BLaER1 treated with 17β-estradiol and CSF1 and Interleukin-3, amounts not matched to agents 10 nM and 100 nM (cell line): Measurements from ENCODE around the gene ADGRL3.

Source experiments
- H3K27ac ChIP-seq, 11 experiments: shearing (Covaris generic); formaldehyde crosslinking; 2 replicates each; pipeline ENCODE4 v1.8.1; 2022
- H3K27me3 ChIP-seq, 11 experiments: shearing (Covaris generic); formaldehyde crosslinking; 2 replicates each; pipeline ENCODE4 v1.8.1; 2022
- H3K36me3 ChIP-seq, 11 experiments: shearing (Covaris generic); formaldehyde crosslinking; 2 replicates each; pipeline ENCODE4 v1.8.1; 2022
- H3K4me1 ChIP-seq, 10 experiments: shearing (Covaris generic); formaldehyde crosslinking; 2 replicates each; pipeline ENCODE4 v1.8.1; 2022
- H3K4me2 ChIP-seq, 11 experiments: shearing (Covaris generic); formaldehyde crosslinking; 2 replicates each; pipeline ENCODE4 v1.8.1; 2022
- H3K4me3 ChIP-seq, 10 experiments: shearing (Covaris generic); formaldehyde crosslinking; 2 replicates each; pipeline ENCODE4 v1.8.1; 2022
- H3K9ac ChIP-seq, 11 experiments: shearing (Covaris generic); formaldehyde crosslinking; 2 replicates each; pipeline ENCODE4 v1.8.1; 2022
- H3K9me3 ChIP-seq, 11 experiments: shearing (Covaris generic); formaldehyde crosslinking; replicated peaks in 1 of 11; 2 replicates each; pipeline ENCODE4 v1.8.1; 2022
- H4K20me1 ChIP-seq, 11 experiments: shearing (Covaris generic); formaldehyde crosslinking; 2 replicates each; pipeline ENCODE4 v1.8.1; 2022
- Cebpa-rat ChIP-seq, 11 experiments: shearing (Covaris generic); IDR thresholded peaks; 2 replicates each; pipeline ENCODE4 v1.8.1; 2022

ADGRL3 gene

DNA sequence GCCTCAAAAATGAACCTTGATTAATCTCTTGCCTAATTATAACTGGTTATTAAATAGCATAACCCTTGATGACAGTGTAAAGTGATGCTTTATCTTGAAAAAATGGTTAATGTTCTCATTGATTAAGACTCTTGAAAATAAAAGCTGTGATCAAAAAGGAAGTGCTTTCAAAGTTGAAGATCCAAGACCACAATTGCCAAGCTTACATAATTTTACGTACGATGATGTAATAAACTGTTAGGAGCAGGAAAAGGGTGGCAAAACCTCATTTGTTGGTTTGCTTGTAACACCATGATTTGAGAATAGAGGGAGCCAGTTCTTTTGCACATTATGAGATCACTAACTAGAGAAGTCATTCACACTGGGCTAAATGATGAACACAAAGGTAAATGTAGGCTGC lies 322.2 kb downstream of the ADGRL3 start:
- Histone ChIP-seq H4K20me1 (no peaks in the 10 kb centered on the region), H3K27me3 (no peaks in the 10 kb centered on the region), H3K9ac (no peak overlapping the region), H3K27ac (no peak overlapping the region), H3K4me2 (no peak overlapping the region; a peak in 1 of 22 replicates), H3K4me1 (peaks cover 0 to 5% (median 0%) of the 10 kb centered on the region in 10 experiments; a peak in 1 of 20 replicates), H3K4me3 (no peak overlapping the region), H3K9me3 (no peaks in the 10 kb centered on the region), H3K36me3 (no peaks in the 10 kb centered on the region)
- TF ChIP-seq Cebpa-rat (IDR thresholded peaks at IDR 0.05), result no peak

GRCh38 chr4:61527888-61528287 lies 327.8 kb downstream of the ADGRL3 start:
- Histone ChIP-seq H4K20me1 (no peaks in the 10 kb centered on the region), H3K4me1 (peaks cover 0 to 6% (median 0%) of the 10 kb centered on the region in 10 experiments; a peak in 1 of 20 replicates), H3K36me3 (no peaks in the 10 kb centered on the region), H3K4me2 (no peak overlapping the region), H3K4me3 (no peak overlapping the region), H3K9ac (no peak overlapping the region), H3K27me3 (no peaks in the 10 kb centered on the region), H3K9me3 (0 out of 22 replicates have a peak, but pooled peaks cover 0 to 7% (median 0%) of the 10 kb centered on the region in 11 experiments), H3K27ac (no peak overlapping the region)
- TF ChIP-seq Cebpa-rat (IDR thresholded peaks at IDR 0.05), result no peak

- no peaks in the 10 kb centered on the region for H3K36me3 ChIP-seq
- no peaks in the 10 kb centered on the region for H3K27me3 ChIP-seq
- 0 out of 22 replicates have a peak, but pooled peaks cover 0 to 9% (median 0%) of the 10 kb centered on the region in 11 experiments for H3K9me3 ChIP-seq
- no peak overlapping the region for H3K9ac ChIP-seq
- H3K27ac ChIP-seq, result no peak overlapping the region
- H3K4me2 ChIP-seq, result no peak overlapping the region
- H3K4me3 ChIP-seq, result no peak overlapping the region
- TF ChIP-seq Cebpa-rat (IDR thresholded peaks at IDR 0.05), result no peak
- no peaks in the 10 kb centered on the region for H4K20me1 ChIP-seq
- H3K4me1 ChIP-seq, result peaks cover 0 to 6% (median 0%) of the 10 kb centered on the region in 10 experiments; a peak in 1 of 20 replicates
These were observed 328.5 kb downstream of the ADGRL3 start for GRCh38 chr4:61528595-61528994.

DNA sequence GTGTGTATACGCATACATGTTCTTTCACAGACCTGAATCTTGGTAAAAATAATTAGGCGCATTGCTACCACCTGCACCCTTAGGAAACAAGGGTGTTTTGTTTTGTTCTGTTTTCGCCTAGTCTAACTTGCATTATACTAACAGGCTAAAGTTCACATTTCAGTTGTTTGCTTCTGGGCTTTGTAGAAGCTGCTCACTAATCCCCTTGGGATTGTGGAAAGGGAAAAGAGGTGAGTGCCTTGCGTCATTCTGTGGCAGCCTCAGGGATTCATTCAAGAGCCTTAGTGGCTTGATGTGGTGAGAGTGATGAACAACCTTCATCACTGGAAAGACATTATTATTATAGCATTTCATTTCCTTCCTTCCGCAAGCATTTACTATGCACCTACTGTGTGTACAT lies 331.1 kb downstream of the ADGRL3 start:
- no peaks in the 10 kb centered on the region for H3K27me3 ChIP-seq
- no peak overlapping the region for H3K27ac ChIP-seq
- H3K4me3 ChIP-seq, result no peak overlapping the region
- no peak overlapping the region for H3K9ac ChIP-seq
- H3K36me3 ChIP-seq, result no peaks in the 10 kb centered on the region
- TF ChIP-seq Cebpa-rat (IDR thresholded peaks at IDR 0.05), result no peak
- H3K4me1 ChIP-seq, result peaks cover 0 to 6% (median 0%) of the 10 kb centered on the region in 10 experiments; a peak in 1 of 20 replicates
- no peak overlapping the region for H3K4me2 ChIP-seq
- peaks cover 0 to 19% (median 0%) of the 10 kb centered on the region in 11 experiments; a peak in 3 of 22 replicates for H3K9me3 ChIP-seq
- no peaks in the 10 kb centered on the region for H4K20me1 ChIP-seq

GRCh38 chr4:61532336-61533000 lies 332.3 kb downstream of the ADGRL3 start:
- Histone ChIP-seq H3K9ac (no peak overlapping the region), H3K4me1 (peaks cover 0 to 6% (median 0%) of the 10 kb centered on the region in 10 experiments; a peak in 1 of 20 replicates), H3K27ac (no peak overlapping the region), H3K27me3 (no peaks in the 10 kb centered on the region), H4K20me1 (no peaks in the 10 kb centered on the region), H3K4me2 (no peak overlapping the region), H3K4me3 (no peak overlapping the region), H3K9me3 (peaks cover 0 to 19% (median 0%) of the 10 kb centered on the region in 11 experiments; a peak in 3 of 22 replicates), H3K36me3 (no peaks in the 10 kb centered on the region)
- no peak for TF ChIP-seq Cebpa-rat (IDR thresholded peaks at IDR 0.05)

DNA sequence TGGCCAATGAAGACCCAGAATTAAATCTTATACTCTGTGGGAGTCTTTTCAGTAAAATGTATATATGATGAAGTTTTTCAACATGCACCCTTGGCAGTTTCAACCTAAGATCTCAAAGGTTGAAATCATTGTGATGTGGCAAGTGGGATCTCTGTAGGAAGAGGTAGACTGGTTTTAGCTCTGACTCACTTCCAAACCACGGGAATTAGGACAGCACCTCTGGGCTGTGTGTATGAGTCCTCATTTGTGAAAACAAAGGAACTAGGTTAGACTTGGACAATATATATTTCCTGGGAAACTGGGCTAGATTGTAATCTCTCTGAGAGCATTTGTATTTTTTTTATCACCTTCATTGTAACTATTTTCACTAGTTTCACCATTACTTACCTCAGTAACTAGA lies 333.0 kb downstream of the ADGRL3 start:
- TF ChIP-seq Cebpa-rat (IDR thresholded peaks at IDR 0.05), result no peak
- Histone ChIP-seq H3K4me1 (peaks cover 0 to 6% (median 0%) of the 10 kb centered on the region in 10 experiments; a peak in 1 of 20 replicates), H3K9me3 (peaks cover 0 to 19% (median 0%) of the 10 kb centered on the region in 11 experiments; a peak in 3 of 22 replicates), H4K20me1 (no peaks in the 10 kb centered on the region), H3K27me3 (no peaks in the 10 kb centered on the region), H3K4me3 (no peak overlapping the region), H3K36me3 (no peaks in the 10 kb centered on the region), H3K4me2 (no peak overlapping the region), H3K27ac (no peak overlapping the region), H3K9ac (no peak overlapping the region)

DNA sequence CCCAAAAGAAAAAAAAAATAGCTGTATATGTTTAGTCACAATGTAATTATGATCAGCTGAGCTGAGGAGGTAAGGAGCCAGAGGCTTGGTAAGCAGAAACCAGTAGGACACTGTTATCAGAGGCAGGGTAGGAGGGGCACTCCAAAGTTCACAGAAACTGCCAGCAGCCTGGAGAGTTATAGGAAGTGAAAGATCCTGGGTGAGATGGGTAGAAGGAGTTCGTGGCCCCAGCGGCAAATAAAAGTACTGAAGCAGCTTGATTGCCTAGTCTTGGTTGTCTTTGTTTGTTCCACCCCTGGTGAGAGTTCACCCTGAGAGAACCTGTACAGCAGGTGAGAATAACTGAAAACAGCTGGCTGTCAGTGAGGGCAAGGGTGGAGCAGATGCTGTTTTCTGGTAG lies 340.8 kb downstream of the ADGRL3 start:
- Histone ChIP-seq H3K4me1 (peaks cover 0 to 21% (median 15%) of the 10 kb centered on the region in 10 experiments; a peak in 13 of 20 replicates), H3K4me3 (no peak overlapping the region), H3K9me3 (no peaks in the 10 kb centered on the region; a peak in 1 of 22 replicates), H3K27ac (no peak overlapping the region), H3K4me2 (peak overlapping the region in 7 of 11 experiments; percentile 1 to 59 (median 21); a peak in 5 of 22 replicates), H3K9ac (no peak overlapping the region), H3K36me3 (no peaks in the 10 kb centered on the region), H4K20me1 (no peaks in the 10 kb centered on the region), H3K27me3 (0 out of 22 replicates have a peak, but pooled peaks cover 0 to 4% (median 0%) of the 10 kb centered on the region in 11 experiments)
- no peak for TF ChIP-seq Cebpa-rat (IDR thresholded peaks at IDR 0.05)

- TF ChIP-seq Cebpa-rat (IDR thresholded peaks at IDR 0.05), result no peak
- H3K27me3 ChIP-seq, result 0 out of 22 replicates have a peak, but pooled peaks cover 0 to 4% (median 0%) of the 10 kb centered on the region in 11 experiments
- no peaks in the 10 kb centered on the region for H3K36me3 ChIP-seq
- peak overlapping the region in 8 of 11 experiments; percentile 1 to 59 (median 22); a peak in 12 of 22 replicates for H3K4me2 ChIP-seq
- H3K4me1 ChIP-seq, result peaks cover 0 to 21% (median 15%) of the 10 kb centered on the region in 10 experiments; a peak in 13 of 20 replicates
- H3K27ac ChIP-seq, result no peak overlapping the region; a peak in 3 of 22 replicates
- H3K9ac ChIP-seq, result no peak overlapping the region
- no peaks in the 10 kb centered on the region for H4K20me1 ChIP-seq
- H3K4me3 ChIP-seq, result no peak overlapping the region
- H3K9me3 ChIP-seq, result no peaks in the 10 kb centered on the region
These were observed 341.3 kb downstream of the ADGRL3 start for GRCh38 chr4:61541459-61541858.

- Histone ChIP-seq H3K27ac (no peak overlapping the region), H3K4me2 (no peak overlapping the region), H3K4me1 (peaks cover 0 to 21% (median 15%) of the 10 kb centered on the region in 10 experiments; a peak in 13 of 20 replicates), H3K9ac (no peak overlapping the region), H3K4me3 (no peak overlapping the region), H3K36me3 (no peaks in the 10 kb centered on the region), H3K27me3 (0 out of 22 replicates have a peak, but pooled peaks cover 0 to 4% (median 0%) of the 10 kb centered on the region in 11 experiments), H3K9me3 (no peaks in the 10 kb centered on the region), H4K20me1 (no peaks in the 10 kb centered on the region)
- no peak for TF ChIP-seq Cebpa-rat (IDR thresholded peaks at IDR 0.05)
These were observed 343.9 kb downstream of the ADGRL3 start for GRCh38 chr4:61543976-61544375.
